OCI-LY1 (cell line): ENCODE data around the gene DMD.
"Not testable (repeated sequence)": the region's sequence is repeated elsewhere in the genome, so short reads cannot be mapped to it uniquely, and the experiment has no call there.

ENCODE experiments used
- H2AFZ ChIP-seq: fragments of 200-600 bp; sonication (generic), shearing (Covaris generic); 2 replicates; pipeline ENCODE4 v1.6.0; 2014; ENCODE audit warnings: antibody characterized with exemption, mild to moderate bottlenecking, low read length
- H3F3A ChIP-seq: fragments of 200-600 bp; sonication (generic), shearing (Covaris generic); 2 replicates; pipeline ENCODE4 v1.6.0; 2014; ENCODE audit warnings: mild to moderate bottlenecking, antibody characterized with exemption, low read length, moderate library complexity; ENCODE audit not compliant: insufficient read depth
- H3K27ac ChIP-seq: fragments of 200-600 bp; sonication (generic); 2 replicates; pipeline ENCODE4 v1.5.1; 2014; ENCODE audit warnings: low read length, mixed run types, mild to moderate bottlenecking, low read depth; ENCODE audit not compliant: poor library complexity, severe bottlenecking
- H3K27me3 ChIP-seq: fragments of 200-600 bp; sonication (generic); 2 replicates; pipeline ENCODE4 v1.6.0; 2014; ENCODE audit warnings: antibody characterized with exemption, mild to moderate bottlenecking, low read length, moderate library complexity; ENCODE audit not compliant: insufficient read depth
- H3K36me3 ChIP-seq: fragments of 200-600 bp; sonication (generic); 2 replicates; pipeline ENCODE4 v1.6.1; 2014; ENCODE audit warnings: mild to moderate bottlenecking, antibody characterized with exemption, low read length, moderate library complexity, mixed read lengths; ENCODE audit not compliant: insufficient read depth
- H3K4me1 ChIP-seq: fragments of 200-600 bp; sonication (generic); 2 replicates; pipeline ENCODE4 v1.5.1; 2014; ENCODE audit warnings: mild to moderate bottlenecking, low read length, moderate library complexity; ENCODE audit not compliant: insufficient read depth, severe bottlenecking
- H3K4me2 ChIP-seq: fragments of 200-600 bp; sonication (generic), shearing (Covaris generic); 2 replicates; pipeline ENCODE4 v1.6.1; 2014; ENCODE audit warnings: low read length
- H3K4me3 ChIP-seq: fragments of 200-600 bp; sonication (generic); 2 replicates; pipeline ENCODE4 v1.5.1; 2014; ENCODE audit warnings: low read length, low read depth, mild to moderate bottlenecking, mixed read lengths; ENCODE audit not compliant: poor library complexity, severe bottlenecking
- H3K79me2 ChIP-seq: fragments of 200-600 bp; shearing (Covaris generic); 2 replicates; pipeline ENCODE4 v1.6.1; 2016; ENCODE audit warnings: mixed run types, low read length, mixed read lengths; ENCODE audit not compliant: insufficient read depth
- H3K9ac ChIP-seq: fragments of 200-600 bp; sonication (generic), shearing (Covaris generic); 2 replicates; pipeline ENCODE4 v1.6.1; 2014; ENCODE audit warnings: mild to moderate bottlenecking, low read length, mixed read lengths
- H3K9me2 ChIP-seq: fragments of 200-600 bp; sonication (generic), shearing (Covaris generic); 2 replicates; pipeline ENCODE4 v1.6.1; 2014; ENCODE audit warnings: low read depth, mild to moderate bottlenecking, low read length, mixed read lengths
- H3K9me3 ChIP-seq: fragments of 200-600 bp; shearing (Covaris generic); 2 replicates; pipeline ENCODE4 v1.6.1; 2014; ENCODE audit warnings: low read length, mixed read lengths
- H4K20me1 ChIP-seq: fragments of 200-600 bp; sonication (generic), shearing (Covaris generic); 2 replicates; pipeline ENCODE4 v1.6.0; 2016; ENCODE audit warnings: mild to moderate bottlenecking, low read length; ENCODE audit not compliant: insufficient read depth
- CTCF ChIP-seq: fragments of 200-600 bp; sonication (generic), shearing (Covaris generic); IDR thresholded peaks from 2 replicates; pipeline ENCODE4 v1.5.1; 2017; ENCODE audit warnings: mild to moderate bottlenecking, antibody characterized with exemption, low read length, moderate library complexity, mixed read lengths
- EZH2 ChIP-seq: fragments of 200-600 bp; sonication (generic), shearing (Covaris generic); IDR thresholded peaks from 2 replicates; pipeline ENCODE4 v1.8.0; 2017; ENCODE audit warnings: borderline replicate concordance, mixed run types, mild to moderate bottlenecking, antibody characterized with exemption, low read length, moderate library complexity, mixed read lengths

DMD gene

DNA sequence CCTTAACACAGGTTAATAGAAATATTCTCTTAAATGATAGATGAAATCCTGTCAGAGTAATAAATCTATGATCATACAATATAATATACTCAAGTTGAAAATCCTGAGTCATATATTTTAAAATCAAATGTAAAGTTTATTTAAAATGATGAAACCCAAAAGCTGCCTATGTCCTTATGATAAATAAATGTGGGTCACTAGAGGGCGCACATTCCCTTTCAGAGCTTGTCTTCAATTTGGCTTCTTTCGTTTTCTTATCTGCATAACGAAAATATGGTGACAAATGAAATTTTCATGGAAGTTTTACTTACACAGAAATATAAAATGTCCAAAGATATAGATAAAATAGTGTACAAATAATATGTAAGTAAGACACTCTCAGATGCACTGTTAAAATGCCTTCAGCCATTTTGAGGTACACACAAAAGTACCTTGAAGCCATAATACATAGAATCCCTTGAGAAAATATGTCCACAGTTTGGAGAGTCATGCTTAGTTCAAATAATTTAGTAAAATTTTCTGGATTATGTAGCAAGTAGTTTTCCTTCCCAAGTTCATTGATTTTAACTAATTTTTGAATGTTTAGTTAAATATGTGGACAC, 680.4 kb downstream of the DMD start:
- H3K27me3 ChIP-seq, result no peaks in the 10 kb centered on the region
- peak overlapping the region; percentile 55 for H3K4me2 ChIP-seq
- H3K27ac ChIP-seq, result no peak overlapping the region
- H3K36me3 ChIP-seq, result no peaks in the 10 kb centered on the region
- no peak for TF ChIP-seq EZH2
- peak; percentile 56 for TF ChIP-seq CTCF
- H3K9me2 ChIP-seq, result no peaks in the 10 kb centered on the region
- peaks cover 16% of the 10 kb centered on the region for H3K4me1 ChIP-seq
- H2AFZ ChIP-seq, result 0 out of 2 replicates have a peak overlapping the region, but pooled peaks have one; percentile 75
- H3K79me2 ChIP-seq, result no peaks in the 10 kb centered on the region
- no peaks in the 10 kb centered on the region for H3K9me3 ChIP-seq
- H3F3A ChIP-seq, result no peaks in the 10 kb centered on the region
- no peaks in the 10 kb centered on the region for H4K20me1 ChIP-seq
- H3K9ac ChIP-seq, result peak overlapping the region; percentile 24; the same call in 1 of the 2 replicates
- peak overlapping the region; percentile 38 for H3K4me3 ChIP-seq

GRCh38 chrX:32528451-32528850, 682.9 kb downstream of the DMD start:
- not testable (repeated sequence) for H3K4me3 ChIP-seq

DNA sequence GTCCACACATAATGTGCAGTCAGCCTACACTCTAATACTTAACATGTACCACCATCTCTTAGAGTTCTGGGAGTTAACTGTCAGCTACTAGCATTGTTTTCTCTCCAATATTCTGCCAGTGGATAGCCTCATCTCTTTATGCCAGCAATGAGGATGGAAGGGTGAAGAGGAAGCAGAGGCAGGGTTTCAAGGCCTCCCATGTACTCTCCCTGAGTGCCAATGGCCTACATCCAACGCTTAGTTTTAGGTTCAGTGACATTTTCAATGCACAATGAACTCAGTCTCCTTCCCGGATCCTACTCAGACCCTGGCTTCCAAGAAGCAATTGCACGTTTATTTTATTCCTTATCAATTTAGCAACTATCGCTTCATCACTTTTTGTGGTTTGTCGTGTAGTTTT, 686.1 kb downstream of the DMD start:
- no peaks in the 10 kb centered on the region for H3K36me3 ChIP-seq
- no peak overlapping the region for H3K9ac ChIP-seq
- H3K27me3 ChIP-seq, result no peaks in the 10 kb centered on the region
- no peaks in the 10 kb centered on the region for H3F3A ChIP-seq
- no peak overlapping the region for H2AFZ ChIP-seq
- H3K79me2 ChIP-seq, result no peaks in the 10 kb centered on the region
- H4K20me1 ChIP-seq, result no peaks in the 10 kb centered on the region
- no peak overlapping the region for H3K4me2 ChIP-seq
- H3K4me3 ChIP-seq, result no peak overlapping the region
- H3K4me1 ChIP-seq, result peaks cover under 1% of the 10 kb centered on the region
- H3K9me3 ChIP-seq, result no peaks in the 10 kb centered on the region
- H3K27ac ChIP-seq, result no peak overlapping the region
- no peaks in the 10 kb centered on the region for H3K9me2 ChIP-seq
- TF ChIP-seq CTCF, result no peak
- TF ChIP-seq EZH2, result no peak

More at GRCh38 chrX:32528451-32528850, 682.9 kb downstream of the DMD start:
- H4K20me1 ChIP-seq, H3K27ac ChIP-seq, H3K36me3 ChIP-seq, H3K79me2 ChIP-seq, H2AFZ ChIP-seq, H3K4me2 ChIP-seq, H3K27me3 ChIP-seq, H3F3A ChIP-seq, H3K9ac ChIP-seq, H3K9me3 ChIP-seq, H3K9me2 ChIP-seq: not testable (repeated sequence)
- H3K4me1 ChIP-seq, result peaks cover 16% of the 10 kb centered on the region

GRCh38 chrX:32524385-32524784, 687.0 kb downstream of the DMD start:
- Histone ChIP-seq H3K27me3 (no peaks in the 10 kb centered on the region), H2AFZ (no peak overlapping the region), H3K9me3 (no peaks in the 10 kb centered on the region)

More at GRCh38 chrX:32524385-32524784, 687.0 kb downstream of the DMD start:
- Histone ChIP-seq H3K36me3 (no peaks in the 10 kb centered on the region), H3K27ac (no peak overlapping the region), H3K79me2 (no peaks in the 10 kb centered on the region), H3K4me2 (no peak overlapping the region), H3K4me1 (no peaks in the 10 kb centered on the region), H3K9ac (no peak overlapping the region), H3K4me3 (no peak overlapping the region), H3F3A (no peaks in the 10 kb centered on the region), H3K9me2 (no peaks in the 10 kb centered on the region), H4K20me1 (no peaks in the 10 kb centered on the region)
- no peak for TF ChIP-seq CTCF
- no peak for TF ChIP-seq EZH2
